Left lung (tissue), 10 donors: ENCODE results near the gene ZNF653. TPM values are rescaled to one million over a fixed set of nuclear protein-coding genes. Genes with fewer than 3 reads are reported as not detected.

ENCODE experiments used
- ATAC-seq: fragments of 200-7000 bp; cut with Tn5 transposase; one replicate; pipeline ENCODE4 v1.9.1; 2020; ENCODE audit warnings: moderate library complexity
- DNase-seq, 4 donors: peaks; one replicate each; pipeline ENCODE4 v3.0.0-alpha.2; 2013 to 2020
- H3K27ac ChIP-seq, 2 donors: fragments of 200-600 bp; sonication (generic) in 1 of 2; one replicate each; pipeline versions ENCODE4 v1.5.0 to v1.8.0; 2020 to 2021
- H3K27me3 ChIP-seq, 2 donors: fragments of 200-600 bp; sonication (generic) in 1 of 2; one replicate each; pipeline versions ENCODE4 v1.5.0 to v1.8.0; 2020 to 2021
- H3K36me3 ChIP-seq, 2 donors: fragments of 200-600 bp; sonication (generic) in 1 of 2; one replicate each; pipeline versions ENCODE4 v1.5.0 to v1.8.0; 2020 to 2021
- H3K4me1 ChIP-seq, 2 donors: fragments of 200-600 bp; one replicate each; pipeline ENCODE4 v1.8.0; 2021
- H3K4me3 ChIP-seq, 2 donors: fragments of 200-600 bp; sonication (generic) in 1 of 2; one replicate each; pipeline versions ENCODE4 v1.5.0 to v1.8.0; 2020 to 2021; ENCODE audit warnings: mild to moderate bottlenecking in 1 of 2
- H3K9me3 ChIP-seq, 2 donors: fragments of 200-600 bp; sonication (generic) in 1 of 2; one replicate each; pipeline versions ENCODE4 v1.5.0 to v1.8.0; 2020 to 2021
- CTCF ChIP-seq, 2 donors: fragments of 200-600 bp; sonication (generic) in 1 of 2; IDR thresholded peaks; one replicate each; pipeline versions ENCODE4 v1.5.0 to v1.8.0; 2021; ENCODE audit warnings: antibody characterized with exemption in 2 of 2
- intact Hi-C, 2 donors: fragments of 100-400 bp; cut with DNase I; formaldehyde crosslinking; loops; one replicate each; pipeline versions ENCODE4 v1.11.2 to v1.14.2; 2022
- polyA plus RNA-seq, 6 donors: library from polyadenylated mRNA; unstranded; fragments of 120-200 nt; gene quantifications; one replicate each; pipeline ENCODE4 v1.2.1, GENCODE V29; 2013; ENCODE audit not compliant: insufficient read length in 6 of 6
- total RNA-seq, 2 donors: library from RNA; stranded (reverse); fragmentation: NEBNext Ultra II Directional; extraction: Animal tissue kit (Norgen Biotek cat#: 25700); gene quantifications; one replicate each; pipeline ENCODE4 v1.2.1, GENCODE V29; 2021
- donor health status: DM: no; HTN: yes; CAD: no.
- donor health status: DM: no; HTN: no; CAD: no.

ZNF653 gene
- total and polyA plus RNA-seq, 8 donors, result 7.3 to 10.1 (median 8.3) TPM

- H3K27ac ChIP-seq, result no peak overlapping the region
These were observed 46.1 kb upstream of the ZNF653 start for GRCh38 chr19:11551603-11552235.

GRCh38 chr19:11550265-11550664 lies 44.6 kb upstream of the ZNF653 start:
- DNase-seq, result no peak
- Histone ChIP-seq H3K4me3 (no peak overlapping the region), H3K27me3 (no peaks in the 10 kb centered on the region), H3K27ac (no peak overlapping the region), H3K9me3 (no peaks in the 10 kb centered on the region), H3K4me1 (no peaks in the 10 kb centered on the region), H3K36me3 (peaks cover 0 to 39% of the 10 kb centered on the region in 2 donors)
- intact Hi-C loops, result no loop called here
- TF ChIP-seq CTCF (IDR thresholded peaks at IDR 0.05), result no peak
- no peak for ATAC-seq

More at GRCh38 chr19:11551603-11552235, 46.1 kb upstream of the ZNF653 start:
- DNase-seq (no peak), ATAC-seq (peak; percentile 34)
- Histone ChIP-seq H3K36me3 (peaks cover 0 to 51% of the 10 kb centered on the region in 2 donors), H3K27me3 (no peaks in the 10 kb centered on the region), H3K4me1 (peaks cover 0 to 10% of the 10 kb centered on the region in 2 donors), H3K4me3 (no peak overlapping the region), H3K9me3 (no peaks in the 10 kb centered on the region)
- no peak for TF ChIP-seq CTCF (IDR thresholded peaks at IDR 0.05)
- intact Hi-C loops, result no loop called here

- DNase-seq (no peak), ATAC-seq (no peak)
- Histone ChIP-seq H3K36me3 (peaks cover 0 to 31% of the 10 kb centered on the region in 2 donors), H3K9me3 (no peaks in the 10 kb centered on the region), H3K4me3 (no peak overlapping the region), H3K27ac (no peak overlapping the region), H3K4me1 (no peaks in the 10 kb centered on the region), H3K27me3 (no peaks in the 10 kb centered on the region)
- intact Hi-C loops, result no loop called here
- no peak for TF ChIP-seq CTCF (IDR thresholded peaks at IDR 0.05)
These were observed 43.8 kb upstream of the ZNF653 start for GRCh38 chr19:11549386-11549953.

GRCh38 chr19:11547929-11548700 lies 42.5 kb upstream of the ZNF653 start:
- peaks cover 0 to 19% of the 10 kb centered on the region in 2 donors for H3K36me3 ChIP-seq
- no peaks in the 10 kb centered on the region for H3K9me3 ChIP-seq
- H3K4me1 ChIP-seq, result no peaks in the 10 kb centered on the region
- TF ChIP-seq CTCF (IDR thresholded peaks at IDR 0.05), result no peak
- DNase-seq (no peak), ATAC-seq (no peak)
- intact Hi-C loops, result no loop called here
- H3K27ac ChIP-seq, result no peak overlapping the region
- no peak overlapping the region for H3K4me3 ChIP-seq
- no peaks in the 10 kb centered on the region for H3K27me3 ChIP-seq

- no peak for TF ChIP-seq CTCF (IDR thresholded peaks at IDR 0.05)
- intact Hi-C loops, result no loop called here
- Histone ChIP-seq H3K27ac (no peak overlapping the region), H3K4me1 (peaks cover 0 to 6% of the 10 kb centered on the region in 2 donors), H3K27me3 (peaks cover 8 to 33% of the 10 kb centered on the region in 2 donors), H3K36me3 (no peaks in the 10 kb centered on the region), H3K9me3 (no peaks in the 10 kb centered on the region), H3K4me3 (no peak overlapping the region)
- DNase-seq, result no peak
- no peak for ATAC-seq
These were observed 35.6 kb upstream of the ZNF653 start for GRCh38 chr19:11541238-11541637.
